NCI-H526 treated with DMSO at 0.1 percent for 48 hours (cell line): ENCODE measurements around the gene EIF3L.
A peak's percentile ranks its signal among the peaks of the same experiment; 100 is the strongest.

Experiments used
- DNase-seq: peaks from one replicate; lab custom pipeline; 2025; lab: John Stamatoyannopoulos, UW

Gene EIF3L

DNA sequence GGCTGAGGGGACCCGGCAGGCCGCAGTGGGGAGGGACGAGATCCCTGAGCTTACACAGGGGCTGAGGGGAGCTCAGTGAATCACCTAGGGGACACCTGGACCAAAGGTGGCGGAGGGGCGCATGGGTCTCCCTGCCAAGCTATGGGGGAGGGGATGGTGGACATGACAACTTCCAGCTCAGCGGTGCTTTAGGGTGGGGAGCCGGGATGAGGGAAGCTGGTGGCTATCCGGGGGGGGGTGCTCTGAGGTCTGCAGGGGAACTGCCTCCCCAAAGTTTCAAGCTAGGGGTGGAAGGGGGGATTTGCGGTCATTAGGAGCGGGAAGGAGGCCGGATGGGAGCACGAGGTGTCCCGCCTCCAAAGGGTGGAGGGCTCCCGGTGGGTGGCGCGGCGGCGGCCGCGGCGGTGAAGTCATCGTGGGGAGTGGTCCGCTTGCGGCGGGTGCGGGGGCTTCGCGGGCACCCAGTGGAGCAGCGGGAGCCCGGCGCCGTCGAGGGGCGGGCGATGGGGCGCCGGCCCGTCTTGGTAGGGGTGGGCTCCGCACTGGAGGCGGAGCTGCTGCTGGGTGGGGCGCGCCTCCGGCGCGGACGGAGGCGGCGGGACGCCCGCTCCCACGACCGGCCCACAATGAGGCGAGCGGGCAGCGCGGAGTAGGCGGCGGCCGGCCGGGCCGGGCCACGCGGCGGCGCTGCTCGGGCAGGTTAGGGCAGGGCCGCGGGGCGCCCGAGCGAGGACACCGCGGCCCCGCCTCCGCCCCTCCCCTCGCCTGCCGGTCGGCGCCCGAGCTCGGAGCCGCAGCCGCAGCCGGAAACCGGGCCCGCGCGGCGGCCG lies 56.5 kb downstream of the EIF3L start, which contains the start of gene MICALL1:
TSS of gene MICALL1 (plus strand) at position 764 of the 830 bp plus-strand sequence. CDS start 126 bp downstream, outside the sequence.
- peak; percentile 9 for DNase-seq

DNA sequence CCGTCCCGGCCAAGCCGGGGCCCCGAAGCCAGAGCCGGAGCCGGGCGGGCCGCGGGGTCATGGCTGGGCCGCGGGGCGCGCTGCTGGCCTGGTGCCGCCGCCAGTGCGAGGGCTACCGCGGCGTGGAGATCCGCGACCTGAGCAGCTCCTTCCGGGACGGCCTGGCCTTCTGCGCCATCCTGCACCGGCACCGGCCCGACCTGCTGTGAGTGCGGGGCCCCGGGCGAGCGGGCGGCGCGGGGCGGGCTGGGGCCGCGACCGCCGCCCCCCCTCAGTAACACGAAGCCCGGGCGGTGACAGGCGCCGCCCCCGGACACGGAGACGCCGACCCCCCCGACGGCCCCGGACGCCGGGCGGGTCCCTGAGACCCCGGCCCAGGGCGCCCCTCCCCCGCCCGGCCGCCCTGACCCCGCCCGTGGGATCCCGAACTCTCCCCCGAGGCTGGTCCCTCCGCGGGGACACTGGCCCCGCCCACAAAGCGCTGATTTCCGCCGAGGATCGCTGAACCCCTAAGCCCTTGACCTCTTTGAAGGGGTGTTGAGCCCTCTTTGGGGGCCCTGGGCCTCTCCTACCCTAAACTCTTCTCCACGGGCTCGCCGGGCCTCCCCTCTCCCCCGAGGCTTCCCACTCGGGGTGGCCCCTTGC lies 57.3 kb downstream of the EIF3L start:
- no peak for DNase-seq

DNA sequence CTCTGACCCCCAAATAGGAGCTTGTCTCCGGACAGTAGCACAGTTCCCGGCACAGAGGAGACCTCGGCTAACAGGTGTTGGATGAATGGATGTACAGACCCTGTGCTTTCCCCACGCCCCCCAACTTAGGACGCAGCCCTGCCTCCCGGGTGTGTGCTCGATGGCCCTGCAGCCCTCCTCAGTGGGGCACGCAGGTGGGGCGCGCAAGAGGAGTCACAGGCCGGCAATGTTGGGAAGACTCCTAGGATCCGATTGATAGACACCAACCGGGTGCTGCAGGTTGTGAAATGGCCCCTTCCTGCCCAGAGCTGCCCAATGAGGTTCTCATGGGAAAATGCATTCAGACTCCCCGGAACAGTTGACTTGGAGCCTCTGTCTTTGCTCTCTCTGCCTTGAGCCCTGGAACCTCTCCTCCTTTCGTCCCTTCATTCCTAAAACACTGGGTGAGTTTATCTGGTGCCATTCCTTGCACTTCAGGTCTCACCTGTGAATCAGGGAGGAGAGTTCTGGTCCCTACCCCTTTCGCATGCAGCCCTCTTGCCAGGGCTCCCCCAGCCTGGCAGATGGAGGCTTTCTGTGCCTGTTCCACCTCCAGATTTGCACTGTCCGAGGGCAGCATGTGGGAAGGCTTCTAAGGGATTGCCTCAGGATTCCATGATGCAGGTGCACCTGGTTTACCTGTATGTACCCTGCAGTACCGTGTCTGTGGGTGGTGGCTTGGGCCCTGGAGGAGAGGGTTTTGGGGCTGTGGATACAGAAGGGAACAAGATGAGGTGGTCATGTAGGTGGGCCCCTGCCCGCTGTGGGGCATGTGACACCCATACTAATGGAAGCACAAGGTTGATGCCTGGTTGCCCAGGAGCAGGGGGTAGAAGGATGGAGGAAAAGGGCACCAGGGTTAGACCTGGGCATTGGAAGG lies 58.1 kb downstream of the EIF3L start:
- DNase-seq, result no peak

DNA sequence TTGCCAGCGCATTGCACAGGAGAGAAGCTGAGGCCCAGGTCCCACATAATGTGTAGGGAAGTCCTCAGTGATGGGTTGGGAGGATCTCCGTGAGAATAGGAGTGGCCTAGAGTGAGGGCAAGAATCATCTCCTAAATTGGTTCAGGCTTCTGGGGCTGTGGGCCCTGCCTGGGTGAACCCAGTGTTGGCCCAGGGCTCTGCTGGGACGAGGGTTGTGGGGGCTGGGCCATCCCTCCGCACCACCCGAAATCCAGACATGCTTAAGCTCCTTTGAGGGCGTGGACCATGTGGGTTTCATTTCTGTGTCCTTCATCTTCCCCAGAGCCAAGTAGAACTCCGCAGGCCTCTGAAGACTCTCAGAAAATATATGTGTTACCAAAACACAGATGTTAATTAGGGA lies 60.5 kb downstream of the EIF3L start:
- no peak for DNase-seq

DNA sequence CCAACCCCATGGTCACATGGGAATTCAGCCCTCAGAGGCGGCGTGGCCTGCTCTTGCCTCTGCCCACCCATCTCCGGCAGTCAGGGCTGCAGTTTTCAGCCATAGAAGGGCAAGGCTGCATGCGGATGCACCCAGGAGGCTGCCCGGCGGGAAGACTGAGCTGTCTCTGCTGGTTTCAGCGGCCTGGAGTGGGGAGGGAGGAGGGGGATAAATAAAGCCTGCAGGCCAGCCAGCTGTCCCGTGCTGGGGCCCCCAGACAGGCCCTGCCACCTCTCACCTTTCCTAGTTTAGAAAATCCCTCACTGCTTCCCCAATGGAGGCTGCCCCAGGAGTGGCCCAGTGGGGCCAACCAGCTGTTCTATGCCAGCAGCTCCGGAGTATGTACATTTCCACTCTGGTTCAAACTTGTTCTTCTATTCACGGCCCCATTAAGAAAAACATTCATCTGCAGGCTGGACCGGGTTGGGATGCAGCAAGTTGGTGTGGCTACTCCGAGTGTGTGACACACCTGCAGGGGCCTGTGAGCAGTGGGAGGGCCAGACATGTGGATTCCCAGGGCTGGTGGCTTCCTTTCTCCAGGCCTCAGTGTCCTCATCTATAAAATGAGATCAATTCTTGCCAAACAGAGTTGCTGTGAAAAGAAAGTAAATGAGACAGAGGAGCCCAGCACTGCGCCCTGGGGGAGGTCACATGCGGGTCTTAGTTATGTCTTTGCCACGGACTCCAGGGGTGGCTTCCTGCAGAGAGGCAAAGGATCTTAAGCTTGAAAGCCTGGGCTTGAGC lies 61.9 kb downstream of the EIF3L start:
- no peak for DNase-seq

DNA sequence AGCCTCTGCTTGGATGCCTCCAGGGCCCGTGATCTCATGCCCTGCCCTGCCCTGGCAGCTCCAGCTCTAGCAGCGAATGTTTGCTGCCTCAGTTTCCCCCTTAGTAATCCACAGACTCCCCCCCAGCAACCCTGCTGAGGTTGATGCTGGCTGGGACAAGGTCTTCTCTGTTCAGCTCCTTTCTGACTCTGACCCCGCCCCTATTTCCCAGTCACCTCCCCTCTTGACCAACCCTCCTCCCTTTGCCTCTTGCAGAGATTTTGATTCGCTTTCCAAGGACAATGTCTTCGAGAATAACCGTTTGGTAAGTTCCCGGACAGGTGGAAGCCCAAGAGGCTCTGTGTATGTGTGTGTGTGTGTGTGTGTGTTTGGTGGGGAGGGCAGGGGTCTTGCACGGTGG lies 62.5 kb downstream of the EIF3L start:
- DNase-seq, result no peak

DNA sequence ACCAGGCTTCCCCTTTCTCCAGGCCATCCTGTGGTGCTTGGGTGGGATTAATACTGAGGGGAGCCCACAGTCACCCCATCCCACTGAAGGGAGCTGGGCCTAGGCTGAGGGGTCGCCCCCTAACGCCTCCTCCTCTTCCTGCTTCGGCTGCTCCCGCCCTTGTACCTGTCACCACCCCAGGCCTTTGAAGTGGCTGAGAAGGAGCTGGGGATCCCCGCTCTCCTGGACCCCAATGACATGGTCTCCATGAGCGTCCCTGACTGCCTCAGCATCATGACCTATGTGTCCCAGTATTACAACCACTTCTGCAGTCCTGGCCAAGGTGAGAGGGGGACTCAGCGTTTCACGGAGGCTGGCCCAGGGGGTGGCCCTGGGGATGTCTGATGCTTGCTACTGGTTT lies 63.0 kb downstream of the EIF3L start:
- DNase-seq, result no peak

DNA sequence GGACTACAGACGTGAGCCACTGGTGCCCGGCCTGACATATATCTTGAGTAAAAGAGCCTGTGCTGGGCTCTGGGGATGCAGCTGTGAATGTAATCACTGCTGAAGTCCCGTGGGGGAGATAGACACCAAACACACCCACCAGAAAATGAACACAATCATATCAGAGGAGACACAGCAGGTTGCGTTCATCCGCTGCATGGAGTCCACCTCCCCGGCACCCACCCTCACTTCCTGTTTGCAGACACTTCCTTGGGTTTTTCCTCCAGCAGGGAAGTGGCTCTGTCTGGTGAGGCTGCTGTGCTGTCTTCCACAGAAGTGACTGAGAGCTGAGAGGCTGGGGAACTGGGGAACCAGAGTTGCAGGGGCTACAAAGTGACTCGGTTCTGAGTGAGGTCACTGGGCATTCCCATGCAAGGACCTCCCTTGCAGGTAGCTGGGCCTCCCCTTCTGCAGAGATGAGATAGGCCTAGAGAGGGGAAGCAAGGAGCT lies 64.1 kb downstream of the EIF3L start:
- DNase-seq, result no peak

DNA sequence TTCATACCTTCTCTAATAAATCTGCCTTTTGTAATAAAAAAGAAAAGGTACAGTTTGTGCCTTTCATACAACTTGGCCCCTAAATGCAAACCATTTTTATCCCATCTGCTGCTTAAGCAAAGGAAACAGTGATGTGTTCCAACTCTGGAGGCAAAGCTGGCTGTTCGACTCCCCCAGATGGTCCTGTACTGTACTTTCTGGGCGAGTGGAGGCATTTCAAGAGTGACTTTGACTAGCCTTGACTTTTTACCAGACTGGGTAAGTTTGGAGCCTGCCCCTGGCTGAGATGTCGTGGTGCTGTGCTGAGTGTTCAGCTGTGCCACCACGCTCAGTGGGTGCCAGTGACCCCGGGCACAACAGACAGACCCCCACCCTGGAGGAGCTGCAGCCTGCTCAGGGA lies 67.1 kb downstream of the EIF3L start:
- no peak for DNase-seq

DNA sequence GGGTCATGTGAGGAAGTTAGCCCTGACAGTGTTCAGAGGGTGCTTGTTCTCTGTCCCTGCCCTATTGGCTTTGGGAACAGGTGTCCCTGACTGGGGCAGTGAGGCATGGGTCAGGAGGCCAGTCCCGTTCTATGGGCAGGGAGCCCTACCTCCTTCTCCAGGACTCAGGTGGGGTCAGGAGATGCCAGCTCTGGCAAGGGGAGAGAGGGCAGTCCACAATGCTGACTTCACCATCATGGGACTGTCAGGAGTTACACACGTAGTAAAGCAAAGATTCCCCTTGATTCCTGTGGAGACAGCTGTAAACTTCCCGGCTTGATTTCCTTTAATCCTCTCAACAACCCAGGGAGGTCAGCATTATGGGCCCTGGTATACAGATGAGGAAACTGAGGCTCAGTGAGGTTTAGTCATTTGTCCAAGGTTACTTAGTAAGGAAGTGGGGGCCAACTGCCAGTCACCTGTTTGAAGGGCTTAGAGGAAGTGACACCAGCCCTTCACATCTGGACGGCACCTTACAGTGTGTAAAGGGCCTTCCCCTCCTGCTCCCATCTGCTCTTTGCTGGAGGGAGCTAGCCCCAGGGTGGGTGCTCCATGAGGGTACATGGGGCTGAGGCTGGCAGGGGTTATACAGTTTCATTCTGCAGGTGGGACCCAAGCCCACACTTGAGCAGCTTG lies 68.8 kb downstream of the EIF3L start:
- DNase-seq, result no peak

DNA sequence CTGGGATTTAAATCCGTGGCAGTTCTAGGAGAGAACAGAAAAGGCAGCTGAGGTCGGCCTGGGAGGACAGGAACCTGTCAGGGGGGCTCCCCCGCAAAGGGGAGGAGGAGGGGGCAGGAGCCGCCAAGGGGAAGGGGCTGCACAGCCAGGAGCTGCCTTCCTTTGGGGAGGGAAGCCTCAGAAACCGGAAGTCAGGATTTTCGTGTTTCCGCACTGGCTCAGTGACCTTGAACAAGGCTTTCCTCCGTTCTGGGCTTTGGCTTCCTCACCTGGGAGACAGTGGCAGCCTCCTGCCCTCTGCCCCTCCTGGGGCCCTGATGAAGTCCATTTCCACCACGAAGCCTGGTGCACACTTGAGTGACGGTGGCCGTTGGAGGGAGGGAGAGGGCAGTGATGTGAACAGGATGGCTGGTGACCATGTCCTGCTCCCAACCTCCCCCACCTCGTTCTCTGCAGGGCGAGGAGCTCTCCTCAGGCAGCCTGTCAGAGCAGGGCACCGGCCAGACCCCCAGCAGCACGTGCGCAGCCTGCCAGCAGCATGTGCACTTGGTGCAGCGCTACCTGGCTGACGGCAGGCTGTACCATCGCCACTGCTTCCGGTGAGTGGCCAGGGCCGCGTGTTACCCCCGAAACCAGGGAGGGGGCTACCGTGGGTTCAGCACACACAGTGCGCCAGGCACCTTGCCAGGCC lies 69.5 kb downstream of the EIF3L start:
- DNase-seq, result no peak

DNA sequence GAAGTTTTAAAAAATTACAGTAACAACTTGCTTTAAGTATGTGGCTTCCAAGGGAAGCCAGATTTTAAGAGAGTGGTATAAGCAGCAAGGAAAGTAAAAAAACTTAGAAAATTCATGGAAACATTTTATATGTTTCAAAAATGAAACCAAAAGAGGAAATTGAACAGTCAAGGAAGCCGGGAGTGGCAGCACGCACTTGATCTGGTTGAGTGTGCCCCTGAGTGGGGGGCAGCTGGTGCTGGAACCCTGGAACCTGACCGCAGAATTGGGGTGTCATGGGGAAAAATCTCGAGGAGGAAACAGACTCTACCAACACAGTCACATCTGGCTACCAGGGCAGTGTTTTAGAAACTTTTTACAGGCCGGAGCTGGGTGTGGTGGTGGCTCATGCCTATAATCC lies 70.9 kb downstream of the EIF3L start:
- no peak for DNase-seq

DNA sequence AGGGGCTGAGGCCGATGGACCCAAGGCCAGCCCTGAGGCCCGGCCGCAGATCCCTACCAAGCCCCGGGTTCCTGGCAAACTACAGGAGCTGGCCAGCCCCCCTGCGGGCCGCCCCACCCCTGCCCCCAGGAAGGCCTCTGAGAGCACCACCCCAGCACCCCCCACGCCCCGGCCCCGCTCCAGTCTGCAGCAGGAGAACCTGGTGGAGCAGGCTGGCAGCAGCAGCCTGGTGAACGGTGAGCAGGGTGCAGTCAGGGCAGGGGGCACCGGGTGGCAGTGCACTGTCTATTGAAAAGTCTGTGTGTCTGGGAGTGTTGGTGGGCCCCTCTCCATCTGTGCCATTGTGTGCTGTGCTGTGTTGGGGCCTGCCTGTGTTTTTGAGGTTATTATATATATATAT lies 73.0 kb downstream of the EIF3L start:
- DNase-seq, result no peak

DNA sequence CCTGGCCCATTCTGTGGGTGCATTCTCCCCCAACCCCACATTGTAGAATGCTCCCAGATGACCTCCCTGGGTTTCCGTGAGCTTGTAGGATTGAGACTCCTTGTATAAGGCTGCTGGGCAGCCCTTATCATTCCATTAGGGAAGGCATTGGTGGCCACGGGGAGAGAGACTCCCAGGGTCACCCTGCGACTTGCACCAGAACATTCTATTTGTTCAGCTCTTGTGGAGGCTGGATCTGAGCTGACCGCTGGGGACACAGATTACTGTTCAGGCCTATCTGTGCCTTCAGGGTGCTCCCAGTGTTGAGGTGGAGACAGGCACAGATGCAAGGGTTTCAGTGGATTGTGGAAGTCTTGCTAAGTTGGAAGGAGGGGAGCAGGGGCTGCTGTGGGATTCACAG lies 74.7 kb downstream of the EIF3L start:
- no peak for DNase-seq

DNA sequence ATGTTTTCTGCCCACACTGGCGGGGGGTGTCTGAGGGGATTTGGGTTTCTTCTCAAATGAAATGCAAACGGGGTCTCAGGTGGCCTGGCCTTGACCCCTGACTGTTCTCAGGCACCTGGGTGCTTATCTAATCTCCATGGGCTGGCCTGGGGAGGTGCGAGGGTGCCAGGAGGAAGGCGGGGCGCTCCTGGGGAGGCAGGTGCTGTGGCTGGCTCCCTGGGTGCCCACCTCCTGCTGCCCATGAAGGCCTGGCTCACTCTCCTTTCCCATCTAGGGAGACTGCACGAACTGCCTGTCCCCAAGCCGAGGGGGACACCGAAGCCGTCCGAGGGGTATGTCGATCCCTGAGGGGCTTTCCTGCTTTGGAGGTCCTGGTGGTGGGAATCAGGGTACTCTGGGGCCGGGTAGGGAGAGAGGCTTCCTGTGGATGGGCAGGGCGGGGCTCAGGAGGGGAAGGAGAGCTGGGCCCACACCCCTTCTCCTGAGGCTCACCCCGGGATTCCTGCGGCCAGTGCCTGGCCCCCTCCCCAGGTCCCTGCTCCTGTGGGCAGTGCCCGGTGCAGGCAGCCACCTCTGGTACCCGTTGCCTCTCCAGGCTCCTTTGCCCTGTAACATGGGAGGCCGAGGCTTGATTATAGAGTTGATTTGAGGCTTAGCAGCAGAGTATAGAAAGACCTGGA lies 75.3 kb downstream of the EIF3L start:
- no peak for DNase-seq

DNA sequence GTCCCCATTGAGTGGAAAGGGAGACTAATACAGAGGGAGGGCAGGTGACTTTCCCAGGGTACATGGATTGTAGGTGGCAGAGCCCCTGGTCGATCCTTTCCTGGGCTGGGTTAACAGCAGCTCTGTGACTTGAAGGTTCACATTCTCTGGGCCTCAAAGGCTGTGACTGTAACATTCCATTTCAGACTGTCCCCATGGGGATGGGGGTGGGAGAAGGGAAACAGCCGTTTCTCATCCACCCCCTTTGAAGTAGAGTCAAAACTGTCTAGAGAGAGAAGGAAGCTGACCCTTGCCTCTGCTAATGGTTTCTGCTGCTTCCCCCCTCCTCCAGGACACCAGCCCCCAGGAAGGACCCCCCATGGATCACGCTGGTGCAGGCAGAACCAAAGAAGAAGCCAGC lies 76.1 kb downstream of the EIF3L start:
- no peak for DNase-seq

DNA sequence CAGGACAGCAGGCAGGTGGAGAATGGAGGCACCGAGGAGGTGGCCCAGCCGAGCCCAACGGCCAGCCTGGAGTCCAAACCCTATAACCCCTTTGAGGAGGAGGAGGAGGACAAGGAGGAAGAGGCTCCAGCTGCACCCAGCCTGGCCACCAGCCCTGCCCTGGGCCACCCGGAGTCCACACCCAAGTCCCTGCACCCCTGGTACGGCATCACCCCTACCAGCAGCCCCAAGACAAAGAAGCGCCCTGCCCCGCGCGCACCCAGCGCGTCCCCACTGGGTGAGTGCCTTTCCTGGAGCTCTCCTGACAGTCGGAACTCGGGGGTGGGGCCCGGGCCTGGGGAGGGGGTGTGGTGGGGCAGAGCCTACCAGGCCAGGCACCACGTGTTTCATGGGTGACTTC lies 76.5 kb downstream of the EIF3L start:
- DNase-seq, result no peak

DNA sequence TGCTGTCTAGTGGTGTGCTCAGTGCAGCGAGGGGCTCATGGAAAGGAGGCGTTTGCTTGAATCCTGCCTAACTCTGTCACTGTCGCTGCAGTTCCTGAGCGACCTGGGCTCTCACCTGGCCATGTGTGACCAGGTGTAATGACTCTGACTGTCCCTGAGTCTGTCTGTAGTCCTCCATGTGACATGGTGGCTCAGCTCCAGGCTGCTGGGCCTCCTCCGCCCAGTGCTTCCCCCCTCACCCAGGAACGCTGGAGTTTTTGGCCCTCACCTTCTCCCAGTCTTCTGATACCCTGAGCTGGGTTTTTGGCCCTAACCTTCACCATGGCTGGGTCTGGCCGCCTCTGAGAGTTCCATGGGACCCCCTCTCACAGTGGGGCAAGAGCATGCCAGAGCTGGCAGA lies 77.1 kb downstream of the EIF3L start:
- no peak for DNase-seq

DNA sequence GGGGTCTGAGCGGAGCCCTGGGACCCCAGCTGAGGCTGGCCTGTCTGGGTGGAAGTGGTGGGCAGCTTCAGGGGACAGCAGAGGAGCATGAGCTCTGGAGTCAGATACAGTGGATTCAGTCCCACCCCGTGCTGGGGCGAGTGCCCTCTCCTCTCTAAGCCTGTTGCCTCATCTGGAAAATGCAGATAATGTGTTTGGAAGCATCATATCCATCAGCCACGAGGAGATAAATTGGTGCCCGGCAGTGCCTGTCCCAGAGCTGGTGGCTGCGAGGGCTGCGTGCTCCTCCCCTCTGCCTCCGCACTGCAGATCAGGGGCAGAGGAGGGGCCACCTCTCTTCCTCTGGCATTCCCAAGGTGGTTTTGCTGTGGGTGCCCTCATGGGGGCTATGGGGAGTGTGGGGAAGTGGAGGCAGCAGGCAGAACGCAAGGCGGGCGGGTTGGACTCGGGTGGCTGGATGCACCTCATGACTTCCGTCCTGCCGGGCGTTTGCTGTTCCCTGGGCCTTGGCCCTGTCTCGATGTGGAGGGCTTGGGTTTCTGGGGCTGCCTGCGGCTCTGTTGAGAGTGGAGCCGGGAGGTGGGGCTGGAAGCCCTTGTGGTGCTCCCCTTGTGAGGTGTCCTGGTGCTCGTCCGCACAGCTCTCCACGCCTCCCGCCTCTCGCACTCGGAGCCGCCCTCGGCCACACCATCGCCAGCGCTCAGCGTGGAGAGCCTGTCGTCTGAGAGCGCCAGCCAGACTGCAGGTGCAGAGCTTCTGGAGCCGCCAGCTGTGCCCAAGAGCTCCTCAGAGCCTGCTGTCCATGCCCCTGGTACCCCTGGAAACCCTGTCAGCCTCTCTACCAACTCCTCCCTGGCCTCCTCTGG lies 77.8 kb downstream of the EIF3L start:
- no peak for DNase-seq
